PFSK-1 (cell line): ENCODE measurements around the gene VSIG10L.

Experiments
- FOXP2 ChIP-seq: optimal IDR thresholded peaks from 2 replicates; pipeline ENCODE3; 2011; ENCODE audit warnings: borderline replicate concordance, control low read depth, inconsistent platforms; ENCODE audit not compliant: insufficient read depth; ENCODE audit errors: extremely low read length, extremely low read depth
- POLR2AphosphoS5 ChIP-seq: IDR thresholded peaks from 2 replicates; pipeline ENCODE4 v1.6.1; 2012; ENCODE audit warnings: low read depth, mild to moderate bottlenecking, control low read depth, low read length, moderate library complexity
- REST ChIP-seq, 2 experiments: IDR thresholded peaks; 2 replicates each; pipeline versions ENCODE4 v1.6.1 to v1.8.0; 2011 to 2012; ENCODE audit warnings: low read depth in 2 of 2, low read length in 2 of 2, control low read depth in 1 of 2, inconsistent platforms in 1 of 2, mild to moderate bottlenecking in 1 of 2, moderate library complexity in 1 of 2; ENCODE audit not compliant: insufficient read depth in 1 of 2
- TAF1 ChIP-seq: IDR thresholded peaks from 2 replicates; pipeline ENCODE4 v1.6.1; 2012; ENCODE audit warnings: low read length, control low read depth, borderline replicate concordance; ENCODE audit not compliant: insufficient read depth

DNA sequence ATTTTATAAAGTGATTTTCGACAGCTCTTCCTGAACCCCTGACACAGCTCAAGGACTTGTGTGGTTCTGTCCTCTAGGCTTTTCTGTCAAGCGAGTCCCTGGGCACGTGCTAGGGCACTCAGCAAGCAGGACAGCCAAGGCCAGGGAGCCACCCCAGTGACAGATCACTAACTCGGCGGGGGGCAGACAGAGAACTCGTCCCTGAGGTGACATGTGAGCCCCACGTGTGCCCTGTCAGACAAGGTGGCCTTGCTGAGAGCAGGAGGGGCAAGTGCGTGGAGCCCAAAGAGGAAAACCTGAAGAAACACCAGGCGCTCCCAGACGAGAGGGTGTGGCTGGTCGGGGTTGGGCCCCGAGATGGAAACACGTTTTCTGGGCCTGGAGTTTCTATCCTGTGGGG lies 19.3 kb upstream of the VSIG10L start:
- TF ChIP-seq REST (IDR thresholded peaks at IDR 0.05; ENCODE audit: insufficient read depth in 1 of 2, low read depth in 2 of 2, low read length in 2 of 2) (no peak), TAF1 (no peak), POLR2AphosphoS5 (no peak), FOXP2 (no peak)
